ENCODE results near the gene CCDC177.

DNA sequence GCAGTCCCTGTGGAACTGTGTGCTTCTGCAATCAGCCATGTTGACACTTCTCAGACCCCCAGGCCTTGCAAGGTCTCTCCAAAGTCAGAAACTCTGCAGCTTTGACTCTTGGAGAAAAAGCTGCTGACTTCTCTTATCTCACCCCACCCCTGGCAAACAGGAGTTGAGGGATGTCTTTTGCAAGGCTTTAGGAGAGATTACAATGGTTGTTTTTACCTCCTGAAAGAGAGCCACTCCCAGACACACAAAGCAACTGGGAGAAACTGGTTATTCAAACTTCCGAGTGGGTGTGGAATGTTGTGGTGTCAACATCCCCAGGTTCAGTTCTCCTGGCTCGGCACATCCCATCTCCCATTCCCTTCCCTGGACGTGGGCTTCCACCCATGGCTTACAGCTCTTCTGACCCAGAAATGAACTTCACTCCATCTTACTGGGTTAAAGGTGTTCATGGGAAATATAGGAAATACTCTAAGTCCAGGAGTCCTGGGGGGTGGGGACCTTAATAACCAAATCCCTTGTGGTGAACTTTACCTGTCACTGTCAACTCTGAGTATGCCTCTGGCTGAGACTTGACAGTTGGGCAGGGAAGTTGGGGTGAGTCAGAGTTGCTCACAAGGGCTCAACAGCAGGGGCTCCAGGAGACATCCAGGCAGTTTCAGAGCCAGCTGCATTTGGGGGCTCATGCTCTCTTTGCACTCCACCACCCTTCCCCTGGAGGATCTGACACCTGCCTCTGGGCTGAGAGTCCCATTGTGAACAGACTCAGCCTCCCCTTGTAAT lies 41.9 kb downstream of the CCDC177 start:
- TF ChIP-seq, protein P1, sequence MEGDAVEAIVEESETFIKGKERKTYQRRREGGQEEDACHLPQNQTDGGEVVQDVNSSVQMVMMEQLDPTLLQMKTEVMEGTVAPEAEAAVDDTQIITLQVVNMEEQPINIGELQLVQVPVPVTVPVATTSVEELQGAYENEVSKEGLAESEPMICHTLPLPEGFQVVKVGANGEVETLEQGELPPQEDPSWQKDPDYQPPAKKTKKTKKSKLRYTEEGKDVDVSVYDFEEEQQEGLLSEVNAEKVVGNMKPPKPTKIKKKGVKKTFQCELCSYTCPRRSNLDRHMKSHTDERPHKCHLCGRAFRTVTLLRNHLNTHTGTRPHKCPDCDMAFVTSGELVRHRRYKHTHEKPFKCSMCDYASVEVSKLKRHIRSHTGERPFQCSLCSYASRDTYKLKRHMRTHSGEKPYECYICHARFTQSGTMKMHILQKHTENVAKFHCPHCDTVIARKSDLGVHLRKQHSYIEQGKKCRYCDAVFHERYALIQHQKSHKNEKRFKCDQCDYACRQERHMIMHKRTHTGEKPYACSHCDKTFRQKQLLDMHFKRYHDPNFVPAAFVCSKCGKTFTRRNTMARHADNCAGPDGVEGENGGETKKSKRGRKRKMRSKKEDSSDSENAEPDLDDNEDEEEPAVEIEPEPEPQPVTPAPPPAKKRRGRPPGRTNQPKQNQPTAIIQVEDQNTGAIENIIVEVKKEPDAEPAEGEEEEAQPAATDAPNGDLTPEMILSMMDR (optimal IDR thresholded peaks at IDR 0.05 in 1 of 3, IDR thresholded peaks at IDR 0.05 in 1 of 3, conservative IDR thresholded peaks at IDR 0.05 in 1 of 3; ENCODE audit: extremely low read depth in 1 of 3, insufficient read depth in 2 of 3, low read length in 3 of 3) = no peak
- TF ChIP-seq EZH2 (IDR thresholded peaks at IDR 0.05; ENCODE audit: low read length) = no peak

Data from keratinocyte (primary cell).